ENCODE results near the gene SPINT2. TPM values are rescaled to one million over a fixed set of nuclear protein-coding genes. Genes with fewer than 3 reads are reported as not detected.
A peak's percentile ranks its signal among the peaks of the same experiment; 100 is the strongest.

SPINT2 gene
- total RNA-seq, 1 donor: 2.2 TPM

DNA sequence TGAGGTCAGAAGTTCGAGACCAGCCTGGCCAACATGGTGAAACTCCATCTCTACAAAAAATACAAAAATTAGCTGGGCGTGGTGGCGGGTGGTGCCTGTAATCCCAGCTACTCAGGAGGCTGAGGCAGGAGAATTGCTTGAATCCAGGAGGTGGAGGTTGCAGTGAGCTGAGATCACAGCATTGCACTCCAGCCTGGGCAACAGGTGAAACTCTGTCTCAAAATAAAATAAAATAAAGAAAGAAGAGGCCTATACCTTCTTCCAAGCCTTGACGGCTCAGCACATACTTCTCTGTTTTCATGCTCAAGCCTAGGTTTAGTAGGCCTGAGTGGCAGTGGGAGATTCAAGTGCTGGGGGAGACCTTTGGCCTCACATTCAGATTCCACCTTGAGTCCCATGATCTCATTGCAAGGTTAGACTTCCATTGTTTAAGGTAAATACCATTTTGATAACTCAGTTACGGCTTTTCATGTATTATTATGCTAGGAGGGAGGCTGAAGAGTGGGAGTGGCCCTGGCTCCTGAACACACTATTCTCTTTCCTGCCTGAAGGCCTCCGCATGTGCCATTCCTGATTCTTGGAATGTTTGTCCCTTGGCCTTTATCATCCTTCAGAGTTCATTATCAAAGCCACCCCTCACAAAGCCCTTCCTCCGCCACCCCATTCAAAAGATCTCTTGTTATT, 1.6 kb upstream of the SPINT2 start:
- no peak overlapping the region for H2AFZ ChIP-seq (ENCODE audit: low read length)

DNA sequence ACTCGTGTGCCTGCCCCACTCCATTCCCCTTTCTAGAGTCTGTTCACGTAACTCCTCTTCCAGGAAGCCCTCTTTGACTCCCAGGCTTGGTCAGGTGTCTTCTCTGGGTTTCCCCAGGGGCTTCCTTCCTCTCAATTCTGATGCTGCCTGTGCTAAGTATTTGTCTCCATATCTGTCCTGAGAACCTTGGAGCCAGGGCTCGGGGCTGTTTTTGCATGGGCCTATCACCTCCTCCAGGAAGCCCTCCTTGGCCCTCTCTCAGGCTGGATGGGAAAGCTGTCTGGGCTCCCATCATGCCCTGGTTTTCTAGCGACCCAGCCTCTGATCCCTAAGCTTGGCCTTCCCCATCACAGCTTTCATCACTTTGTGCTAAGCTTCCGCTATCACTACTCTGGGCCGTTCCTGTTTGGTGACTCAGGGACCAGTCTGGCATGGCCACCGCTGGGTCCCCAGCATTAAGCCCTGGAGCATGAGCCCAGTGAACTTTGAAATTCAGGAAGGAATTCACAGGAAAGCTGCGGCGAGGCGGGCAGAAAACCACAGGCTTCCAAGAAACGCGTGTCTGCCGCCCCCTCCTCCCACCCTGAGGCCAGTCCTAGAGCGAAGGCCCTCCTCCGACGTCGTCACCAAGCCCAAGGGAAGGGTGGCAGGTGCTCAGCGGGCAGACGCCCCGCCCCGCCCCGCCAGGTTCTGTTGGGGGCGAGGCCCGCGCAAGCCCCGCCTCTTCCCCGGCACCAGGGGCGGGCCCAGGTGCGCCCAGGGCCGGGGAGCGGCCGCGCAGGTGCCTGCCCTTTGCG, 486 bp upstream of the SPINT2 start:
- Histone ChIP-seq H3K79me2 (ENCODE audit: insufficient read depth, low read length) (no peaks in the 10 kb centered on the region), H3K27ac (ENCODE audit: low read depth, low read length) (no peak overlapping the region), H3K4me3 (ENCODE audit: insufficient read depth, low read length) (peak overlapping the region; percentile 71), H3K27me3 (ENCODE audit: insufficient read depth, low read length) (no peaks in the 10 kb centered on the region), H3K4me2 (ENCODE audit: insufficient read depth, low read length) (peak overlapping the region; percentile 83), H4K20me1 (ENCODE audit: insufficient read depth, low read length) (no peaks in the 10 kb centered on the region), H3K36me3 (ENCODE audit: insufficient read depth, low read length) (no peaks in the 10 kb centered on the region), H3K9me3 (ENCODE audit: low read depth, low read length) (no peaks in the 10 kb centered on the region), H3K4me1 (ENCODE audit: insufficient read depth, low read length) (peaks cover 20% of the 10 kb centered on the region), H2AFZ (ENCODE audit: low read length) (peak overlapping the region; percentile 77)
- peak; percentile 66 for DNase-seq (ENCODE audit: insufficient read length, low spot score, missing footprints)
- TF ChIP-seq, protein P1, sequence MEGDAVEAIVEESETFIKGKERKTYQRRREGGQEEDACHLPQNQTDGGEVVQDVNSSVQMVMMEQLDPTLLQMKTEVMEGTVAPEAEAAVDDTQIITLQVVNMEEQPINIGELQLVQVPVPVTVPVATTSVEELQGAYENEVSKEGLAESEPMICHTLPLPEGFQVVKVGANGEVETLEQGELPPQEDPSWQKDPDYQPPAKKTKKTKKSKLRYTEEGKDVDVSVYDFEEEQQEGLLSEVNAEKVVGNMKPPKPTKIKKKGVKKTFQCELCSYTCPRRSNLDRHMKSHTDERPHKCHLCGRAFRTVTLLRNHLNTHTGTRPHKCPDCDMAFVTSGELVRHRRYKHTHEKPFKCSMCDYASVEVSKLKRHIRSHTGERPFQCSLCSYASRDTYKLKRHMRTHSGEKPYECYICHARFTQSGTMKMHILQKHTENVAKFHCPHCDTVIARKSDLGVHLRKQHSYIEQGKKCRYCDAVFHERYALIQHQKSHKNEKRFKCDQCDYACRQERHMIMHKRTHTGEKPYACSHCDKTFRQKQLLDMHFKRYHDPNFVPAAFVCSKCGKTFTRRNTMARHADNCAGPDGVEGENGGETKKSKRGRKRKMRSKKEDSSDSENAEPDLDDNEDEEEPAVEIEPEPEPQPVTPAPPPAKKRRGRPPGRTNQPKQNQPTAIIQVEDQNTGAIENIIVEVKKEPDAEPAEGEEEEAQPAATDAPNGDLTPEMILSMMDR (IDR thresholded peaks at IDR 0.05; ENCODE audit: extremely low read depth, low read depth, low read length): no peak

More for the DNA sequence above, 1.6 kb upstream of the SPINT2 start:
- no peak for DNase-seq (ENCODE audit: insufficient read length, low spot score, missing footprints)
- H3K79me2 ChIP-seq (ENCODE audit: insufficient read depth, low read length): no peaks in the 10 kb centered on the region
- no peaks in the 10 kb centered on the region for H3K9me3 ChIP-seq (ENCODE audit: low read depth, low read length)
- H3K4me3 ChIP-seq (ENCODE audit: insufficient read depth, low read length): no peak overlapping the region
- no peaks in the 10 kb centered on the region for H4K20me1 ChIP-seq (ENCODE audit: insufficient read depth, low read length)
- no peaks in the 10 kb centered on the region for H3K27me3 ChIP-seq (ENCODE audit: insufficient read depth, low read length)
- H3K36me3 ChIP-seq (ENCODE audit: insufficient read depth, low read length): no peaks in the 10 kb centered on the region
- peaks cover 20% of the 10 kb centered on the region for H3K4me1 ChIP-seq (ENCODE audit: insufficient read depth, low read length)
- H3K4me2 ChIP-seq (ENCODE audit: insufficient read depth, low read length): no peak overlapping the region
- TF ChIP-seq, protein P1 (IDR thresholded peaks at IDR 0.05; ENCODE audit: extremely low read depth, low read depth, low read length): no peak
- H3K27ac ChIP-seq (ENCODE audit: low read depth, low read length): no peak overlapping the region

DNA sequence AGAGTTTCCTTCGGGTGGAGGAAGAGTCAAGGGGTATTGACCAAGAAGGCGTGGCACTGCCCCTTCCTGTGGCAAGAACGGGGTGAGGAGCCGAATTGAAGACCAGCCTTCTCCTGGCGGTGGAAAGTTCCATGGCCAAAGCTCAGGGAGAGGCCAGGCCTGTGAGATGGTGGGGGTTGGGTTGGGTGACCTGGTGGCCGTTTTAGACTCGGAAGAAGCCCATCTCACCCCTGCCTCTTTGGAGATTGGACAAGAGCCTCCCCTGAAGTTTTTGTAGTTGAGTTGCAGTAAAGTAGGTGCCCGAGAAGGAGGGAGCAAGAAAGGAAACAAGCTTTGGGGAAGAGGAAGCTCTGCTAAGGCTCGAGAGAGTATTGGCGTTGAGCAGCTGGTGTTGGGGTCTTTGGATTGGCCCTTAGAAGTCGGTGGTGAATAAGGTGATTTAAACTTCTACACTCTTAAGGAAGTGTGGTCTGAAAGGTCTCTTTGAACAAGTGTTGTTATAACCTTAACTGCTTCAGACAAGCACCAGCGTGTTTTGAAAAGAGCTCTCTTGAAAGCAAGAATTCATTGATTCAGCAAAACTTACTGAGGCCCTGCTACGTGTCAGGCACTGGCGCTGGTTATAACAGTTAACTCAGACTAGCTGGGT, 964 bp downstream of the SPINT2 start:
- TF ChIP-seq, protein P1 (IDR thresholded peaks at IDR 0.05; ENCODE audit: extremely low read depth, low read depth, low read length): no peak
- DNase-seq (ENCODE audit: insufficient read length, low spot score, missing footprints): peak; percentile 46
- H3K9me3 ChIP-seq (ENCODE audit: low read depth, low read length): no peaks in the 10 kb centered on the region
- H3K4me3 ChIP-seq (ENCODE audit: insufficient read depth, low read length): no peak overlapping the region
- no peaks in the 10 kb centered on the region for H3K27me3 ChIP-seq (ENCODE audit: insufficient read depth, low read length)
- no peak overlapping the region for H3K4me2 ChIP-seq (ENCODE audit: insufficient read depth, low read length)
- H3K27ac ChIP-seq (ENCODE audit: low read depth, low read length): no peak overlapping the region
- no peaks in the 10 kb centered on the region for H3K36me3 ChIP-seq (ENCODE audit: insufficient read depth, low read length)
- H2AFZ ChIP-seq (ENCODE audit: low read length): no peak overlapping the region
- H3K4me1 ChIP-seq (ENCODE audit: insufficient read depth, low read length): peaks cover 26% of the 10 kb centered on the region
- no peaks in the 10 kb centered on the region for H3K79me2 ChIP-seq (ENCODE audit: insufficient read depth, low read length)
- H4K20me1 ChIP-seq (ENCODE audit: insufficient read depth, low read length): no peaks in the 10 kb centered on the region

Measured in osteoblast (primary cell).